Measurements from ENCODE around the gene PHF2. TPM values are rescaled to one million over a fixed set of nuclear protein-coding genes. Genes with fewer than 3 reads are reported as not detected.

The PHF2 gene
- total RNA-seq, 1 donor from 2014 or later, result 32.0 TPM

DNA sequence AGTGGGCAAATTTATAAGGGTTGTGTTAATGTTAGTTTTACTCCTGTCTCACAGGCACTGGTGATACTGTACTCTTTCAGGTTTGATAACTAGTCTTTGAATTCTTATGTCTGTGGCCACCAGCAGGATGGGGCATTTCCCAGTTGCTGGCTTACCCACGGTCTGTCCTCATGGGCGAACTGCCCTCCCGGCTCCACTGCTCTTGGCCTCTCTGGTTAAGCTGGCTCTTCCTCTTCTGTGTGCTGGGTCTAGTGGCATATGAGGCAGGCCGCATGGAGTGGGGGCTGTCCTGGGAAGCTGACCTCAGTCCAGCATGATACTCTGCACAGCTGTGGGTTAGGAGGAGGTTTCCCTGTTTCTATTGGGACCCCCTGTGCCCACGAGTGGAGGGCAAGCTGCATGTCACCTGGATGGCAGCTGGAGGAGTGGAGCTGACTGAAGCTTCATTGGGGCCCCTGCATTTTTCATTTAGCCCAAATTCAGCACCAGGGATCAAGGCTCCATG, 19.5 kb downstream of the PHF2 start:
- DNase-seq, result no peak
- intact Hi-C loops (cut with micrococcal nuclease), result no loop called here
- no peak for ATAC-seq

GRCh38 chr9:93596399-93596798, 20.0 kb downstream of the PHF2 start:
- intact Hi-C loops (cut with micrococcal nuclease), result no loop called here
- DNase-seq (no peak), ATAC-seq (no peak)

- intact Hi-C loops (cut with micrococcal nuclease), result no loop called here
- ATAC-seq, result no peak
- DNase-seq, result no peak
Measured at GRCh38 chr9:93597142-93597706, 20.8 kb downstream of the PHF2 start.

GRCh38 chr9:93597871-93598646, 21.7 kb downstream of the PHF2 start:
- no peak for ATAC-seq
- DNase-seq, result no peak
- intact Hi-C loops (cut with micrococcal nuclease), result no loop called here

DNA sequence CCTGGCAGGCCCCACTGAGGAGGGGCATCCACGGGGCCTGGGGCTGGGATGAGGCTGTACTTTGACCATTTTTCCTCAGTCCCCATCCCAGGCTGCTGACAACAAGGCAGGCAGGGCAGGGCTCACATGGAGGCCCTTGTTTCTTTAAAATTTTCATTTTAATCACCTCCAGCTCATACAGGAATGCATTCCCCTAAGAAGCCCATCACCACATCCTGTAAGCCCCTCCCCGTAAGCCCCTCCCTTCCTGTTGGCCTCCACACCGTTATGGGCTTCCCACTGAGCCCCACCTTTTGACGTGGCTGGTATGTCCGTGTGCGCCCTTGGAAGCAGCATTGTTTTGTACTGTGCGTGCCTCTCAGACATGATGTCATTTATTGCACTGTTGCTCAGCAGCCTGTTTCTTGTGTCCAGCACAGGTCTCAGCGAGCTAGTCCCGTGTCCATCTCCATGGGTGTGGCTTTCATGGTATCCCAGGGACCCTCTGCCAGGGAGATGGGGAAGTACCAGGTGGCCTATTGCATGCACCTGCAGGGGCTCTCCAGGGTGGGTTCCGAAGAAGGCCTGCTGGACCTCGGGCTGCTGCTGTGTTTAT, 22.4 kb downstream of the PHF2 start:
- intact Hi-C loops (cut with micrococcal nuclease), result no loop called here
- no peak for DNase-seq
- ATAC-seq, result peak; percentile 55

- intact Hi-C loops (cut with micrococcal nuclease), result no loop called here
- no peak for ATAC-seq
- no peak for DNase-seq
Measured at GRCh38 chr9:93599571-93600403, 23.4 kb downstream of the PHF2 start.

GRCh38 chr9:93600504-93600903, 24.1 kb downstream of the PHF2 start:
- DNase-seq (no peak), ATAC-seq (no peak)
- intact Hi-C loops (cut with micrococcal nuclease), result no loop called here

DNA sequence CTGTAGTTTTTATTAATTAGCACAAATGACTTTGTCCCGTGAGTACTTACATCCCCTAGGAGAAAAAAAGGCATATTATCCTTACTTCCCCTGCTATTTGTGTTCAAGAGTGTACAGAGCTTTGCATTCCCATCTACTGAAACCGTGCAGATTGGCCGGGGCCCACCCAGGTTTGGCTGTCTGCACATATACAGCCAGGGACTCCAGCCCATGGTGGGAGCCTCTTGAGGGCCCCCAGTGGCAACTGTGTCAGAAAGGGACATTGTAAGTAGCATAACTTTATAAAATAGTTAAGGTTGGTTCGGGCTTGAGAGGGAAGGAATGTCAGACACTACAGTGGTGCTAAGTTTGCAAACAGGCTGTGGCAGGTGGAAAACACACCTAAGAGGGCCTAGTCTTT, 24.7 kb downstream of the PHF2 start:
- ATAC-seq (no peak), DNase-seq (no peak)
- intact Hi-C loops (cut with micrococcal nuclease), result no loop called here

DNA sequence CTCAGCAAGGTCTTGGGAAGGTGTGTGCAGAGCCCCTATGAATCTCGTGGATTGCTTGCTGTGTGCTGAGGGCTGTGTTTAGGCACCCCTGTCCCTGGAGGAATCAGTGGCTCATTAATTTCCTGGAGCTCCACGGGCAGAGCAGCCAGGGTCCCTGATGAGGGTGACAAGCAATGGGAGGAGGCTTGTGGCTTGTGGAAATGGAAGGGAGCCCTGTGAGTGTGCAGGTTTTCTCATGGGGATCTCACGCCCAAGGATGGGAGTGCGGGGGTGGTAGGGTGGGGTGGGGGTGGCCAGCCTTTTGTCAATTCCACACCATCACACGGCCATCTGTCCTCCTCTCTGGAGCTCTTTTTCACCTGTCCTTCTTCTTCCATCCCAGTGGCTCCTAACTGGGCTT, 25.3 kb downstream of the PHF2 start:
- intact Hi-C loops (cut with micrococcal nuclease), result no loop called here
- DNase-seq (no peak), ATAC-seq (no peak)

DNA sequence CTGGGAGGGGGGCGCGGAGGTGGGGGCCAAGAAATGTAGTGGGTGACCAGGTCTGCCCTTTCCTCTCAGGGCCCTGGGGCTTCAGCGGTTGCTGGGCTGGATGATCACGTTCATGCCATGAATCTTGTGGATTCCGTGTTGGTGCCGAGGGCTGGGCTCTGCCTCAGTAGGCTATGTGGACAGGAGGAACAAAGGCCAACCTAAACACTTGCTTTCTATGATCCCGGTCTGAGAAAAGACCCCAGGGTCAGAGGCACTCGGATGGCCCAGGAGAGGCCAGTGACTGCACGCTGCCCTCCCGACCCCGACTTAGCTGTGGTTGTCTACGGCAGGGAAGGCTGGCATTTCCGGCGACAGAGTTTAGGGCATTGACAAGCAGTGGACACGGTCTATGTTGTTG, 26.6 kb downstream of the PHF2 start:
- DNase-seq, result no peak
- ATAC-seq, result no peak
- intact Hi-C loops (cut with micrococcal nuclease), result no loop called here

DNA sequence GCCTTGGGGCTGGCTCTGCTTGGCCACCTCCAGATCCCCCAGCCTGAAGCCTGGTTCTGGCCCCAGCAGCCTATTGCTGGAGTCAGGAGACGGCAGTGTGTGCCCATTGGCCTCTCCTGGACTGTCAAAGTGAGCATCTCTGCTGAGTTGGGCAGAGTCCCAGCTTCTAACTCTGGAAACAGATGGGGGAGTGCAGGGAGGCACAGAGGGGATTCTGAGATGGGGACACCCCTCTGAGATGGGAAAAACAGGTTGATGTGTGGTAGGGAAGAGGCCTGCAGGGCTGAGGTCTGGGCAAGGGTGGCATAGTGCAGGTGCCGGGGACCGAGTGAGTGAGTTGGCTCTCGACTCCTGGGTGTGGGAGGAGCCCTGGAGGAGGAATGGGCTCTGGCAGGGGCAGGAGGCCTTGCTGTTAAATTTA, 27.5 kb downstream of the PHF2 start:
- DNase-seq (no peak), ATAC-seq (peak; percentile 81)
- intact Hi-C loops (cut with micrococcal nuclease), result no loop called here

DNA sequence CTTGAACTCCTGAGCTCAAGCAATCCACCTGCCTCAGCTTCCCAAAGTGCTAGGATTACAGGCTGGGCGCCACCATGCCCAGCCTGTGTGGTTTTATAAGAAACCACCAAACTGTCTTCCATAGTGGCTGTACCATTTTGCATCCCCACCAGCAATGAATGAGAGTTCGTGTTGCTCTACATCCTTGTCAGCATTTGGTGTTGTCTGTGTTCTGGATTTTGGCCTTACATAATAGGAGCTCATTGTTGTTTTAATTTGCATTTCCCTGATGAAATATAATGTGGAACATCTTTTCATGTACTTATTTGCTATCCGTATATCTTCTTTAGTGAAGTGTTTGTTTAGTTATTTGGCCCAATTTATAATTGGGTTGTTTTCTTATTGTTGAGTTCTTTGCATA, 29.8 kb downstream of the PHF2 start:
- intact Hi-C loops (cut with micrococcal nuclease), result no loop called here
- no peak for DNase-seq
- ATAC-seq, result no peak

DNA sequence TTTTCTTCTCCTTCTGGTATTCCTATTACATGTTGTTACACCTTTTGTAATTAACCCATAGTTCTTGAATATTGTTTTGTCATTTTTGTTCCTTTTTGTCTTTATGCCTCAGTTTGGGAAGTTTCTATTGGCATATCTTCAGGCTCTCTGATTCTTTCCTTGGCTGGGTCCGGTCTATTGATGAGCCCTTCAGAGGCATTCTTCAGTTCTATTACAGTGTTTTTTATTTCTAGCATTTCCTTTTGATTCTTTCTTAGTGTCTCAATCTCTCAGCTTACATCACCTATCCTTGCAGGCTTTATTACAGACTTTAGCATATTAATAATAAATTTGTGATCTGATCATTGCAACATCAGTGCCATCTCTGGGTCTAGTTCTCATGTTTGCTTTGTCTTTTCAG, 33.8 kb downstream of the PHF2 start:
- ATAC-seq (no peak), DNase-seq (no peak)
- intact Hi-C loops (cut with micrococcal nuclease), result no loop called here

GRCh38 chr9:93612052-93612795, 35.8 kb downstream of the PHF2 start:
- intact Hi-C loops (cut with micrococcal nuclease), result no loop called here
- no peak for ATAC-seq
- no peak for DNase-seq

DNA sequence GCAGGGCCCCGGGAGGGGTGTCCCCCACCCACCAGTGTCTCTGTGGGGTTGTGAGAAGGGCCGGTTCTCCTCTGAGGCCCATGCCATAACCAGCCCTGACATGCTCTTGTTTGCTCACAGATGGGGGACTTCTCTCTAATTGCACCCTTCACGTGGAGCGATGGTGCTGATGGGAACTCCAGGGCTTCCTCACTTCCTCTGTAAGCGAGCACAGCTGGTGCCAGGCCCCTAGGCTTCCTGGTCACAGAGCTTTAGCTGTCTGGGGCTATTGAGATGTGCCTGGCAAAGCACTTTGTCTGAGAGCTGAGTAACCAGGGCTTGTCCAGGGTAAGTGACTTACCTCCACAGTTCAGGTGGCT, 36.4 kb downstream of the PHF2 start:
- peak; percentile 46 for ATAC-seq
- intact Hi-C loops (cut with micrococcal nuclease), result no loop called here
- DNase-seq, result no peak

DNA sequence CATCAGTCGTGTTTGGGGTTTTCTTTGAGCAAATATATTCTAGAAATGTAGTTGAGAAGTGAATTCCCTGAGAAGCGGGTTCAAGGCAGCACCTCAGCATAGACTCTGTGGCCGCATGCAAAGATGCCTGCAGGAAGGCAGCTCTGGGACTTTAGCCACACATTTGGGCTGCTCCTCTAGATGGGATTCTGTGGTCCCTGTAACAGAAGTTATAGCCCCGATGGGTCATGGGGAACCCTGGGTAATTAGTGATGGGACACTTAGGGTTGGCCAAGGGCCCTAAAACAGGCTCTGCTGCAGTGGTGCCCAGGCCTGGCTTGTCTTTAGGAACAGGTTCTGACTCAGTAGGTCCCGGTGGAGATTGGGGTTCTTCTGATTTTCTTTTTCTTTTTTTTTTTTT, 36.8 kb downstream of the PHF2 start:
- ATAC-seq (peak; percentile 15), DNase-seq (no peak)
- intact Hi-C loops (cut with micrococcal nuclease), result no loop called here

GRCh38 chr9:93613791-93614190, 37.4 kb downstream of the PHF2 start:
- ATAC-seq (no peak), DNase-seq (no peak)
- intact Hi-C loops (cut with micrococcal nuclease), result no loop called here

DNA sequence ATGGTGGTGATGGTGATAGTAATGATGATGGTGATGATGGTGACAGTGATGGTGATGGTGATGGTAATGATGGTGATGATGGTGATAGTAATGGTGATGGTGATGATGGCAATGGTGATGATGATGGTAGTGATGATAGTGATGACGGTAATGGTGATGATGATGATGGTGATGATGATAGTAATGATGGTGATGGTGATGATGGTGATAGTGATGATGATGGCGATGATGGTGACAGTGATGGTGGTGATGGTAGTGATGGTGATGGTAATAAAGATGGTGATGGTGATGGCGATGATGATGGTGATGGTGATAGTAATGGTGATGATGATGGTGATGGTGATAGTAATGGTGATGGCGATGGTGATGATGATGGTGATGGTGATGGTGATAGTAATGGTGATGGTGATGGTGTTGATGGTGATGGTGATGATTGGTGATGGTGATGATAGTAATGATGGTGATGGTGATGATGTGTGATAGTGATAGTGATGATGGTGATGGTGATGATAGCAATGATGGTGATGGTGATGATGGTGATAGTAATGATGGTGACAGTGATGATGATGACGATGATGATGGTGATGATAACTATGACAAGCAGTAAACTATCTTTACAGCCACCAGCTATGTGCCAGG, 38.6 kb downstream of the PHF2 start:
- ATAC-seq (no peak), DNase-seq (no peak)
- intact Hi-C loops (cut with micrococcal nuclease), result no loop called here

DNA sequence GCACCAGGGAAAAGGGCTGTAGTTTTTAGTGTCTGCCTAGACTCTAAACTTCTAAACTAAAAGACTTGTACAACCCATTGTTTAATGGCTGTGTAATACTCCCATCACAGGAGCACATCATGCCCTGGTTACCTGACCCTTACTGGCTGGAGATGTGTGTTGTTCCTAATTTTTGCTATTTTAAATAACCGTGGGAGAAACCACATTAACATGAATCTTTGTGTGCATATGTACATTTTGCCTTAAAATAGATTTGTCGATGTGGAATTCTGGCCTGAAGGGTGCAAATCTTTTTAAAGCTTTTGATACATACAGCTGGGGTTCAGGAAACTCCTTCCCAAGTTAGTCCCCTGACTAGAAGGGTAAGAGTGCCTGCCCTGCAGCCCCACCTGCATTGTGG, 39.7 kb downstream of the PHF2 start:
- intact Hi-C loops (cut with micrococcal nuclease), result no loop called here
- DNase-seq, result no peak
- no peak for ATAC-seq
